Neuron (in vitro differentiated cells): ENCODE results near the gene CBS.

ENCODE experiments used
- H2AFZ ChIP-seq: one replicate; pipeline ENCODE4 v1.6.1; 2013; ENCODE audit warnings: low read depth, mild to moderate bottlenecking, inconsistent platforms, low read length, moderate library complexity
- H3K27me3 ChIP-seq: one replicate; pipeline ENCODE4 v1.6.1; 2013; ENCODE audit warnings: low read length; ENCODE audit not compliant: insufficient read depth
- H3K36me3 ChIP-seq: one replicate; pipeline ENCODE4 v1.6.1; 2013; ENCODE audit warnings: low read length; ENCODE audit not compliant: insufficient read depth
- H3K4me1 ChIP-seq: one replicate; pipeline ENCODE4 v1.6.1; 2013; ENCODE audit warnings: low read length; ENCODE audit not compliant: insufficient read depth
- H3K4me3 ChIP-seq: 2 replicates; pipeline ENCODE4 v1.5.1; 2013; ENCODE audit warnings: mild to moderate bottlenecking, low read length, moderate library complexity
- H3K9me3 ChIP-seq: one replicate; pipeline ENCODE4 v1.6.1; 2013; ENCODE audit warnings: low read length

The CBS gene

DNA sequence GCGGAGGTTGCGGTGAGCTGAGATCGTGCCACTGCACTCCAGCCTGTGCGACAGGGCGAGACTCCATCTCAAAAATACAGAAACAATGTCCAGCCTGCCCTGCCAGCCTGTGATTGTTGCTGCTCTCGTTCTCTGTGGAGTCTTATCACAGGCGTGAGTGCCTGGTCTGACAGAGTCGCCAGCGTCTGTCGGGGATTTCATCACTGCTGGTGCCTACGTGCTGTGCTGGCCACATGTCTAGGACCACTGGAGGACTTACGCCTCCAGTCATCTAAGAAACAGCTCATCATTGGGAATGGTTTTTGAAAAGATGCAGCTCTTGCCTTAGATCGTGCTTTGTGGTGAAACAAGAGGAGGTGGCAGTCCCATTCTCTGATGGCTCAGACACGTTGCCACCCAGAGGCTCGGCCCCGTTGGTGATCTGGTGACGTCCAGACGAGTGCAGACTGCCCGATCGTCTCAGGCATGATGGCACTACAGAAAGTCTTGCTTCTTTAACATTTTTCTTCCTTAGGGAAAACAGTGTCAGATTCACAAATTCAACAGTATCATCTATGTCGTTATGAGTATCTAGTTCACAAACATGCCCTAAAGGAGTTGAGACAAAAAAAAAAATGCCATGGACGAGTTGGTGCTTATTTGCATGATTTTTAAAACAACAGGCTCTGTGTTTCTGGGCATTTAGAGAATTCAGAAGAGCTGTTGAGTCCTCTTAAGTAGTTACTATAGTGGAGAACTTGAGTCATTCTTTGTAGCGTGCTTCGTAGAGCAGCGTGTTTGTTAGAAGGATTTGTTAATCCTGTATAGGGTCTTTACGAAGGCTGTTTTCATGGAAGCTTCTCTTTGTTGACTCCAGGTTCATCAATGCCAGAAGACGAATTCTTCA lies 47.5 kb downstream of the CBS start:
- Histone ChIP-seq H3K4me3 (no peak overlapping the region), H3K27me3 (no peaks in the 10 kb centered on the region), H3K4me1 (peaks cover 8% of the 10 kb centered on the region), H3K9me3 (no peaks in the 10 kb centered on the region), H3K36me3 (peaks cover 59% of the 10 kb centered on the region), H2AFZ (no peak overlapping the region)

DNA sequence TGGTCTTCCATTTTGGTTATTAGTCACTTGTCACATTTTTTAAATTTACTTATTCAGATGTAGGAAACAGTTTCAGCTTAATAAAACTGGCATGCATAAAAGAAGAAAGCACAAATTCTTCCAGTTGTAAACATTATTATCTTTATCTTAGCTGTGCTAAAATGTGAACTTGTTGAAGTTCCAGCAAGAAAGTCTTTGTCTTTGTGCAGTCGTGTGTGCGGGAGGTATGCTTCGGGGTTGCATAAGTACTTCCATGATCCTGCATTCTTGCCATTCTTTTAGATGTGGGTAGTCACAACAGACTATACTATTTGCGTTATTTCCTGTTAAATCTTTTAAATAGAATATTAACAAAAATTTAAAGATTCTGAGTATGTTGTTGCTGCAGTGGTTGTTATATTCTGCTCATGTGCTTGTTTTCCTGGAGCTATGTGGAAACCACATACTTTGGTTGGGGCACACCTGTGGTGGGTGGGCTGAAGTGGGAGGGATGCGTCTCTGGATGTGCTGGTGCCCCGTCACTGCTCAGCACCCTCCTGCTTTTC lies 49.9 kb downstream of the CBS start:
- Histone ChIP-seq H3K4me3 (no peak overlapping the region), H3K27me3 (no peaks in the 10 kb centered on the region), H3K9me3 (no peaks in the 10 kb centered on the region), H3K36me3 (peaks cover 54% of the 10 kb centered on the region), H2AFZ (no peak overlapping the region), H3K4me1 (peaks cover 6% of the 10 kb centered on the region)

DNA sequence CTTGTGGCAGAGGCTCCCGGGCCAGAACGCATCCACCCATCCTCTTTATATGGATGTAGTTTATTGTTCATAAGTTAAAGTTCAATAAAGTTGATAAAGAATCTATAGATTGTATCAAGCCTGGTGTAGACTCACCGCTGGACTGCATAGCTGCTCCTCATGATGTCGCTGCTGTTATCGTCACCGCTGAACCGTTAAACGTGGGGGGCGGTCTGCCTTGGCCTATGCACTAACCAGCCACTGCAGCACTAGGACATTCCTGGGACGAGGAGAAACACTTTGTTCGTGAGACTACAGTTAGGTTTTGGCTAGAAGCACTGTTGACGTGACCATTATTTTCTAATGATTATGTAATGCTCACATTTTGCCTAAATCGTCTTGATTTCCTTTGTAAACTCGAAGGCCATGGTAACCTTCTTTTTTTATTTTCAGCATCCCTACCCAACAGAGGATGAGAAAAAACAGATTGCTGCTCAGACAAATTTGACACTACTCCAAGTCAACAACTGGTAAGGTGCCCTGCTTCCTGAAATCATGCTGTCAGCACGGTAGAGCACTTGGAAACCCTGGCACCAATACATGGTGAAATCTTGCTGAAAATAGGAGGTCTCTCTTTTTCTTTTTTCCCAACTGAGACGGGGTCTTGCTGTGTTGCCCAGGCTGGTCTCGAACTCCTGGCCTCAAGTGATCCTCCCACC lies 51.0 kb downstream of the CBS start:
- Histone ChIP-seq H3K27me3 (no peaks in the 10 kb centered on the region), H2AFZ (no peak overlapping the region), H3K4me3 (no peak overlapping the region), H3K36me3 (peaks cover 49% of the 10 kb centered on the region), H3K9me3 (no peaks in the 10 kb centered on the region), H3K4me1 (peaks cover 6% of the 10 kb centered on the region)

DNA sequence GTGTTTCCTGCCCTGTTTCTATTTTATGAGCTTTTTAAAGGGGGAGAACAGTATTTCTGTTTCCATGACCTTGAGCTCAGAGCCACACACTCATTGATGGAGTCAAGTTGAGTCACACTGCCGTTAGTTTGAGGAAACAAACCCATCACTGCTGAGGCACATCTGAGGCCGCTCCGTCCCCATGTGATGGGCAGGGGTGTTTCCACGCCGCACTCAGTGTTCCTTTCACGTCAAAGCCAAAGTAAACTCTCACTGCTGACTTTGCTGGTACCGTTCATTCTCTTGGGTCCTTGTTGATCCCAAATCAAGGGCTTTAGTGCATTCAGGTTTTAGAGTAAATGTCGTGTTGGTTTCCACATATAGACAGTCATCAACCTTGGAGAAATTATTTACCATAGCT lies 52.5 kb downstream of the CBS start:
- Histone ChIP-seq H3K9me3 (no peaks in the 10 kb centered on the region), H3K27me3 (no peaks in the 10 kb centered on the region), H3K36me3 (peaks cover 42% of the 10 kb centered on the region), H2AFZ (no peak overlapping the region), H3K4me3 (no peak overlapping the region), H3K4me1 (peaks cover 6% of the 10 kb centered on the region)

DNA sequence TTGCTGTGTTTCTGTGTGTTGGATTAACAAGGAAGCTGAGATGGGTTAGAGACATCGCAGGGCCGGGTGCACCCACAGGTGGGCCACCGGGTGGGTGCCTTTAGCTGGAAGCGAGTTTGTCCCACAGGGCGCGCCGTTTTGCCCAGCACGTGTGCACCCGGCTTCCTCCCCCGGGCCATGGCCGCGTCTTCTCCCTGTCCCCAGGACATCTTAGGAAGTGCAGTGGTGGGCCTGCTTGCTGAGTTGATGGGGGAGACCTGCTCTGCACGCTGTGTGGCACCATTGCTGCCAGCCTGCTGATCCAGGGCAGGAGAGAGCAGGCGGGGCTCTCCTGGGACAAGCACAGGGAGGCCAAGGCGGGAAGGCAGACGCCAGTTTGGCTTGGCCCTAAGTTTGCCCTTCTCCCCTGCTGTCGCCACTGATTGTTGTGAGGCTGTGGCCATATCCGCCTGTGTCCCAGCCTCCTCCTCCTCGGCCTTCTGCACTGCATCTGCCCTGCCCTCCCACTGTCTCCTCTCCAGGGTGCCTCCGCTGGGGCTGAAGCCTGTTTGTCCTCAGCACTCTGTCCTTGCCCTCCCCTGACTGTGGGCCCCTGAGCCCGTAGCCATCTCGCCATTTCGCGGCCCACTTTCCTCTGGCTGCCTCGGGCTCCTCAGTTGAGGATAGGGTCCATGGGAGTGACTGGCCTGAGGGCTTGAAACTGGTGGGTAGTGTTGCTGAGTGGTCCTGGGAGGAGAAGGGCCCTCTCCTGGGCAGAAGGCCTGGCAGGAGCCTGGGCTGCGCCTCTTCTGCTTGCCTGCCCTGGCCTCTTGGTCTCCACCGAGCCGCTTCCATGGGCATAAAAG lies 53.7 kb downstream of the CBS start:
- H3K4me1 ChIP-seq, result peaks cover 6% of the 10 kb centered on the region
- H3K36me3 ChIP-seq, result peaks cover 34% of the 10 kb centered on the region
- H3K27me3 ChIP-seq, result no peaks in the 10 kb centered on the region
- H3K9me3 ChIP-seq, result no peaks in the 10 kb centered on the region
- H3K4me3 ChIP-seq, result no peak overlapping the region
- no peak overlapping the region for H2AFZ ChIP-seq

DNA sequence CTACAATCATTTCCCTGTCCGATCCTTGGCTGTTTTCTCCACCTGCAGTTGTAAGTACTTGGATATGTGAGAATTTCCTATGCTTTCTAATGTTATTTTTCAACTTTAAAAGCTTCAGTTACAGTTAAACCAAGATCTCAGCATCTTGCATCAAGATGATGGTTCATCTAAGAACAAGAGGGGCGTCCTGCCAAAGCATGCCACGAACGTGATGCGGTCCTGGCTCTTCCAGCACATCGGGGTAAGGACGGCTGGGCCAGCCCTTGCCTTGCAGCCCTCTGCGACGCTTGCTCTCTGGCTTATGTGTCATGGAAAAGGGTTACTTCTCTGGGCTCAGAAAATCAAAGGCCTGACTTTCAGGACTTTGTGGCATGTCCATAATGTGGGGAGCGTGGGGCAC lies 54.4 kb downstream of the CBS start:
- no peaks in the 10 kb centered on the region for H3K9me3 ChIP-seq
- no peaks in the 10 kb centered on the region for H3K27me3 ChIP-seq
- no peak overlapping the region for H3K4me3 ChIP-seq
- H3K36me3 ChIP-seq, result peaks cover 38% of the 10 kb centered on the region
- no peak overlapping the region for H2AFZ ChIP-seq
- H3K4me1 ChIP-seq, result peaks cover 6% of the 10 kb centered on the region

DNA sequence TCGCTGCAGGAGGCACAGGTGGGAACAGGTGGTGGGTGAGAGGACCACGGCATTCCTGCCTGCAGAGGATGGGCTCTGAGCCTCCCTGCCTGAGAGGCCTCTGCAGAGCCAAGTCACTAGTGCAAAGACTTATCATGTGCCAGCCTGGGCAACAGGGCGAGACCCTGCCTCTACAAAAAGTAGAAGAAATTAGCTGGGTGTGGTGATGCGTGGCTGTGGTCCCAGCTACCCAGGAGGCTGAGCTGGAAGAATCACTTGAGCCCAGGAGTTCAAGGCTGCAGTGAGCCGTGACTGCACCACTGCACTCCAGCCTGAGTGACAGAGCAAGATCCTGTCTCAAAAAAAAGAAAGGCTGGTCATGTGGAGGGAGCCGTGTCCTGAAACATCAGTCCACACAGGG lies 54.9 kb downstream of the CBS start:
- Histone ChIP-seq H3K4me1 (peaks cover 6% of the 10 kb centered on the region), H2AFZ (no peak overlapping the region), H3K36me3 (peaks cover 39% of the 10 kb centered on the region), H3K27me3 (no peaks in the 10 kb centered on the region), H3K9me3 (no peaks in the 10 kb centered on the region), H3K4me3 (no peak overlapping the region)

DNA sequence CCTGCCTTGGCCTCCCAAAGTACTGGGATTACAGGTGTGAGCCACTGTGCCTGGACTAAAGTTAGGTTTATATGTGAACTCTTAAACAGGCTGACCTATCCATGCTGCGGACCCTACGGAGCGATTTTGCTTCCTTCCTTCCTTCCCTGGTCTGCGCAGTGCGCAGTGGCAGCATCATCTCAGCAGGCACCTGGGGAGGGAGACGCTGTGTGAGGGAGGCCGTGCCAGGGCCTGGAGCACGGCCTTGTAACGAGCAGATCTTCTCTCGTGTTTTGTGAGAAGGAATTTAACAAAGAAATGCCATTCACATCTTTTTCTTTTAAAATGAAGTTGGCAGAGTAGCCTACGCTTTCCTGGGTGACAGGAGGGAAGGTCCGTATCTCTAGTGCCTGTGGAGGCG lies 55.5 kb downstream of the CBS start:
- H2AFZ ChIP-seq, result no peak overlapping the region
- no peaks in the 10 kb centered on the region for H3K9me3 ChIP-seq
- H3K4me3 ChIP-seq, result no peak overlapping the region
- peaks cover 36% of the 10 kb centered on the region for H3K36me3 ChIP-seq
- peaks cover under 1% of the 10 kb centered on the region for H3K4me1 ChIP-seq
- H3K27me3 ChIP-seq, result no peaks in the 10 kb centered on the region

DNA sequence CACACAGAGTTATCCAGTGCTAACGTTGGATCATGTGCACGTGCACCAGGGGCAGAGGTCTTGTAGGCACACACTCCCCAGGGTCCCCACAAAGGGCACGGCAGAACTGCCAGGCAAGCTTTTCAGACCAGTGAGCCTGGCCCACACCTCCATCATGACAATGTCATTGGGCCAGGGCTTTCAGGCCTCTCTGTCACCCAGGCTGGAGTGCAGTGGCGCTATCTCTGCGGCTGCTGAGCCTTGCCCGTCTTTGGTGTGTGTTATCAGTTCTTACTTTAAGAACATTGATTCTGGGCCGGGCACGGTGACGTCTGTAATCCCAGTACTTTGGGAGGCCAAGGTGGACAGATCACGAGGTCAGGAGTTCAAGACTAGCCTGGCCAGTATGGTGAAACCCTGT lies 57.1 kb downstream of the CBS start:
- Histone ChIP-seq H3K9me3 (no peaks in the 10 kb centered on the region), H3K4me3 (no peak overlapping the region), H3K27me3 (no peaks in the 10 kb centered on the region), H3K4me1 (no peaks in the 10 kb centered on the region), H2AFZ (no peak overlapping the region), H3K36me3 (peaks cover 29% of the 10 kb centered on the region)

DNA sequence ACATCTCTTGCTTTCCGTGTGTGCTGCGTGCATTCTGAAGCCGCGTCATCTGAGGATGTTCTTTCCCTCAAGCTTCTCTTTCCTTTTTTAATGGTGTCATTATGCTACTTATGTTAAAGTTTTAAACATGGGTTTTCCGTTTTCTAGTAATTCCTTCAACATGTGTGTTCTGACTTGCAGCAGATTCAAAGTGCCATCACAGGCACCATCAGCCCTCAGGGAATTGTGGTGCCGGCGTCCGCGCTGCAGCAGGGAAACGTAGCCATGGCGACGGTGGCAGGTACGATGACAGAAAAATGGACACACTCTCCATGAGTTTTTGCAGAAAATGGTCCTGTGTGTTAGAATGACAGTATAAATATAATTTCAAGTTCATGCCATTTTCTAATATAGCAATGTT lies 58.9 kb downstream of the CBS start:
- Histone ChIP-seq H2AFZ (no peak overlapping the region), H3K36me3 (peaks cover 38% of the 10 kb centered on the region), H3K9me3 (peaks cover 1% of the 10 kb centered on the region), H3K4me1 (no peaks in the 10 kb centered on the region), H3K27me3 (no peaks in the 10 kb centered on the region), H3K4me3 (no peak overlapping the region)

DNA sequence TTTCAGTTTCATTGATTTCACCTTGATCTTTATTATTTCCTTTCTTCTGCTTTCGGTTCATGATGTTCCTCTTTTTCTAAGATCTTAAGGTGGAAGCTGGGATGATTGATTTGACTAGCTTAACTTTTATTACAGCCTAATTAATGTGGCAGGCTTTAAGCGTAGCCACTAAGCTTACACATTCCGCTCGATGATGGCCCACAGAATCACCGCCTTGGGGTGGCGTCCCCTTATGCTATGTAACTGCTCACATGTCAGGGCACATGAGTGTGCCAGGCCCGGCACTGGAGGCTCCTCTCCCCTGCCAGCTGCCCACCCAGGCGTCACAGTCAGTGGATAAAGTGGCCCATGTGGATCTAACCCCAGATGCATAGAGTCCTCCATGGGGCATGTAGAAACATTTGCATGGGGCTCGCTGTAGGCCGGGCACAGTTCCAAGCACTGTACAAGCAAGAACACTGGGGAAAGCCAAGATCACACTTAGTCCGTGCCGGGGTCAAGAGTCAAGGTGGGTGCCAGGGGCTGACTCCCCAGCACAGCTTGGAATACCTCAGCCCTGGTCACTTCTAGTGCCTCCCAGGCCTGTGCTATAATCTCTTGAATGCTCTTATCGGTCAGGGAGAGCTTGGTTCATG lies 59.6 kb downstream of the CBS start:
- Histone ChIP-seq H3K4me1 (no peaks in the 10 kb centered on the region), H3K27me3 (no peaks in the 10 kb centered on the region), H2AFZ (no peak overlapping the region), H3K4me3 (no peak overlapping the region), H3K36me3 (peaks cover 38% of the 10 kb centered on the region), H3K9me3 (peaks cover 2% of the 10 kb centered on the region)

DNA sequence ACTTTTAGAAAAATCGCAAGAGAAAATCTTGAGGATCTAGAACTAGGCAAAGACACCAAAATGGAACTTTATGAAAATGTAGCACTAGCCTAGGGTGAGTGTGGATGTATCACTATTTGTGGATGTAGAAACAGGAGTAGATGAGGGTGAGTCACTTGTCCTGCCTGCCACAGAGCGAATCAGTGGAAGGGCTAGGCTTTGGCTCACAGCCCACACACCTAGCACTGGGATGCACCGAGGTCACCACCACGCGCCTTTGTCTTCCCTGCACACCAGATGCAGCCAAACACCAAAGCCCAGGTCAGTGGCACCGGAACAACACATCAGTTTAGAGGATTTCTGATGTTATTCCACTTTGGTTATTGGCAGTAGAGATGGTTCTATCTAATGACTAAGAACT lies 63.0 kb downstream of the CBS start:
- H3K4me1 ChIP-seq, result no peaks in the 10 kb centered on the region
- no peak overlapping the region for H2AFZ ChIP-seq
- peaks cover 5% of the 10 kb centered on the region for H3K9me3 ChIP-seq
- H3K4me3 ChIP-seq, result no peak overlapping the region
- no peaks in the 10 kb centered on the region for H3K27me3 ChIP-seq
- H3K36me3 ChIP-seq, result peaks cover 43% of the 10 kb centered on the region
